Epidermal melanocyte (primary cell): ENCODE data around the gene FOXO1.

Source experiments
- DNase-seq: peaks from one replicate; pipeline ENCODE4 v3.0.0; 2011; ENCODE audit warnings: low spot score; ENCODE audit not compliant: insufficient read length

The FOXO1 gene

DNA sequence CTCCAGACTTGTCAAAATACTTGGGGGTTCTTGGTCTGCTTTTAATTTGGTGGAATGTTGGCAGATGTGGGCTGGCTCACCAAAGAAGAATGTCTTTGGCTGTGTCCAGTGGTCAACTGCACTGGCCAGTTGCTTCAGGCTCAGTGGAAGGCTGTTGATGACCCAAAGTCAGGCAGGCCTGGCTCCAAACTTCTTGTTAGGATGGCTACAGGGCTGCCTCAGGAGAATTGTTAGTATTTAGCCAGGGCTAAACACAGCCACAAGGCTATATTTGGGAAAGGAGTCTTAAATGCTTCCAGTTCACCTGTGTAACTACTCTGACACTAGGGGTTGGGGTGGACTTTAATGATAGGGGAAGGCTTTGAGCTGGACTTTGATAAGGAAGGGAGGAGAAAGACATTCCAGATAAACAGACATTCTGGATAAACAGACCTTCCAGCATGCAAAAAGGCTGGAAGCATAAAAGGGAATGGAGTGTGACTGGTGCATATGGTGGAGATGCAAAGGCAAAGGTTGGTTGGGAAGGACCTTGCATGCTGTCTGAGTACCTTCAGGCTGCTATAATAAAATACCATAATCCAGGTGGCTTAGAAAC is 116.8 kb downstream of the FOXO1 start:
- DNase-seq = no peak

DNA sequence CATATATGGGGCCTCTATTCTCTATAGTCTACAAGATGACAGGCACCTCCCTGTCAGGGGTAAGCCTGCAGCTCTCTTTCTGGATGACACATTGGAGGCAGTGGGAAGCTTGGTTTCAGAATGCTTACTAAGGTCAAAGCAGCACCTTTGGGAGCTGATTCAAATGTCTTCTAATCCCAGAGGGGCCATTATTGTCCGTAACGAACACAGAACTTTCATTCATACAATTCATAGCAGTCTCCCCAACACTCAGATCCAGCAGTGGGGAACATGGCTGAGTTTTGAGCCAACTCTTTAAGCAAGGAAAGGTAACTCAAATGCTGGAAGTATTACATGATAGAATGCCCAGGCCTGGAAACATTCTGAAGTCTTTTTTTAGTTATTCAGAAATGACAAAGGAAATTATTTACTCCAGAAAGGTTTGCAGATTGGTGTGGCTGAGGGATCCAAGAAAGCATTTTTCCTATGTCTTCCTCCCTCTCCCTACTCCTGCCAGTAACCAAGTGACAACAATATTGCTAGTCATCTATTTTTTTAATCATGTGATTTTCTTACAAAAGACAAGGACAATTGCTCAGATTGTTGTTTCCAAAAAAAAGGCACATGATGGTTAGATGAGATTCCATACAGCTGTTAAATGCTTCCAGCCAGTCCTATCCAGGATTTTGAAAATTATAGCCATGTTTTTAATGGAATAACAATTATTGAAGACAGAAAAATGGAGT is 118.7 kb downstream of the FOXO1 start:
- DNase-seq = no peak

DNA sequence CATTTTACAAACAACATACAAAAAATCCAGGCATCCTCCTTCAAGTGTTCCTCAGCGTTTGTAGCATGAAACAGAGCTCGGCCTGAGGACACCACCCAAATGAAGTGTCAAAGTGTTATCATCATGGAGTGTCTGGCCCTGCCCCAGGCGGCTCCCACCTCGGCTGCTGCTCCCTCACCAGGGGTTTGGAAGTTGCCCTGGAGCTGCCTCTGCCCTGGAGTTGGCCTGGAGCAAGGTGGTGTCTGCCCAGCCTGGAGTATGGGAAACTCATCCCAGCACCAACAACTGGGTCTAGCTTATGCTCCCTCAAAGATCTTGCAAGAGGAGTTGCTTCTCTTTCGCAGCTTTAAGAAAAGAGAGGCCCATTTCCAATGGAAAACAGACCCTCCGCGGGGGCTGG is 120.4 kb downstream of the FOXO1 start:
- DNase-seq = no peak

DNA sequence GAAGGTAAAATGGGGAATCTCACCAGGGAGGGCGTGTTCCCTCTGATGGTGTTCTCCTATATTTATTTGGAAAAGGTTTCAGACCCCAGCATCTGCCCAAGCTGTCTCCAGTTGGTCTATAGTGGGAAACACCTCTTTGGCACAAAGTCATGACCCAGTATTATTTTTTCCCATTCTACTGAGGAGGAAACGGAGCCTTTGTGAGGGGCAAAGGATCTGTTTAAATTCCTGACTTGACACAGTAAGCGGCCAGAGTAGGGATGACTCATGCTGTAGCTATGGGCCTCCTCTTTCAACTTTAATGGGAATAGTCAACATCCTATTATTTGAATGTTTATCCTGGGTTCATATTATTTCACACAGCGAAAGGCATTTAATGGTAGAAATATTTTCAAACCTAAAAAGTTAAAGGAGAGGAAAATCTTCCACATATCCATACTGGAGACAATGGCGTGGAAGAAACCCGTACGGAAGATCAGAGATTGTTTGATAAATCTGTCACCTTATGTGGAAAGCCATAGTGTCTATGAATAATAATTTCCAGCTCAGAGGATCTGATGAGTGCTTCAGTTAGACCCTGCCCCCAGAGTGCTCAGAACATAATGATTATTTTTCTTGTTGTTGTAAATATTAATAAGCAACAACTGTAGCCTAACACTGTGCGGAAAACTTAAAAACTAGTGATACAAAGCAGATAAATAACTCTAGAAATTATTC is 126.0 kb downstream of the FOXO1 start:
- DNase-seq = peak; percentile 57

DNA sequence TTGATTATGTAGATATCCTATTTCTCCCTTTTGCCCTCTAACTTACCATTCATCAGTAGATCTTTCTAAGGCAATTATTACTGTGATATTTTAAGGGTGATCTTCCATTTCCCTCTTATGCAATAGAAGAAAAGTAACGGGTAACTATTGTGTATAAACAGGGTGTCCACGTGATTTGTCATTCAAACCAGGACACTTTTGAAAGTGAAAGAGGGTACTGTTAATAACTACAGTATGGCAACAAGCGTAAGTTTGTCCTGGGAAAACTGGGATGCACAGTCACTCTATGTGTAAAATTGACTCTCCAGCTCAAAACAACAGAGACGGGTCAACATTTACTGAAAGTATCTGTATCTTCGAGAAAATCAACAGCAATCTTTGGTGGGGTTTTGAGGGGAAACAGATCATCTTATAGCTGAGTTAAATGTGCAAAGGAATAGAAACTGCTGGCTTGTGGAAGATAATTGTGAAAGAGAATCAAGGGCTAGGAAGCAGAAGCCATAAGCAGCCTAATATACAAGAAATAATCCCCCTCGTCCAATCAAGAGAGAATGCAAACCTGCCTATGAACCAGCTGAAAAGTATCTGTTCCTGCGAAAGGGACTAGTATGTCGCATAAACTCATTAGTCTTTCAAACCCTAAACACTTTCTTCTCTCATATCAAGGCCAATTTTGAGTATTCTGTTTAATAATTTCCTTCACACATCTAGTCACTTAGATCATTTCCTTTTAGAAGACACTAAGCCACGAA is 126.7 kb downstream of the FOXO1 start:
- no peak for DNase-seq

DNA sequence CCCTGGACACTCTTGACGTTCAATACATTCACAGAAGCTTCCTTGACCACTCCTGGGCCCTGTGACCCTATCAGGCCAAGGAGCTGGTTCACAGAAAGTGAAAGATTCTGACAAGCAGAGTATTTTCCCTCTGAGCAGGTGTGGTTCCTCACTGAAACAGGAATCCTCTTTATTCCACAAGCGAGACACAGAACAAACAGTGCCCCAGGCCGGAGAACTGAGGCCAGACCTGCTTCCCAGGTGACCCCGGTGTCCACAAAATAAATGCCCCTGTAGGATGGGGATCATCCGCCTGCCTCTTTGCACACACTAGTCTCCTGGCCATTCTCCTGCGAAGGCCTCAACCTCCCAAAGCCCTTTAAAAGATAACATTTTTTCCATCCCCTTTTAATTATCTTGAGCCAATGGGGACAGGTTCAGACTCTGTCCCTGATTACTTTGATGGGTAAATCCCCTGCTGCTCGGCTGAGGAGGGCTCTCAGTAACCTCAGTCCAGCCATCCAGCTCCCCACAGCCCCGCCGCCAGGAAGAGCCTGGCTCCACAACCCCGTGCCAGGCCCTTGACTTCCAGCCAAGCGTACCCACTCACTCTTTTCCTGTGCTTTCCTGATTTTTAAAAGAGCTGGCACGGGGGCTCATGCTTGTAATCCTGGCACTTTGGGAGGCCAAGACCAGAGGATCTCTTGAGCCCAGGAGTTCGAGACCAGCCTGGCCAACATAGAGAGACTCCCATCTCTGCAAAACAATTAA is 129.1 kb downstream of the FOXO1 start:
- DNase-seq = no peak

DNA sequence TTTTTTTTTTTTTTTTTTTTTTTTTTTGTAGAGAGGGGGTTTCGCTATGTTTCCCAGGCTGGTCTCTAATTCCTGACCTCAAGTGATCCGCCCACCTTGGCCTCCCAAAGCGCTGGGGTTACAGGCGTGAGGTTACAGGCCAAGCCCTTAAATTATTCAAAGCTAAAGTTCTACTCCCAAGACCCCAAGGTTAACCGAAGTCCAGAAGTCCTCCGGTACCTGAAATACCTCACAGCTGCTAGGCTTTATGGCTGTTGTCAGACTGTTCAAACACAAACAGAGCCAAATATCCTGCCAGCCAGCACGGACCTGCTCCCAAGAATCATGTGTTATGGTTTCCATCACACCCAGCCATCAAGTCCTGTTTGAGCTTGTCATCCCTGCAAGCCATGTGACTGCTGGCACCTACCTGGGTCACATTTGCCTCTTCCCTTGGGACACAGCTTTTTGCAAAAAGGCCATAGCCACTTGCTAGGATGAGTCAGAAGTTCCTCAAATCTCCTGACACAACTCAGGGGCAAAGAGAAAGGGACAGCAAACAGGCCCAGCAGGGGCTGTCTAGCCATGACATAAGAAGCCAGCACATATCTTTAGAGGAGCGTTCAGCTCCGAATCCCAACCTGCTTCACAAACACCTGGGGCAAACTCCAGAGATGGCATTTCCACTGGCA is 129.9 kb downstream of the FOXO1 start:
- DNase-seq = no peak

DNA sequence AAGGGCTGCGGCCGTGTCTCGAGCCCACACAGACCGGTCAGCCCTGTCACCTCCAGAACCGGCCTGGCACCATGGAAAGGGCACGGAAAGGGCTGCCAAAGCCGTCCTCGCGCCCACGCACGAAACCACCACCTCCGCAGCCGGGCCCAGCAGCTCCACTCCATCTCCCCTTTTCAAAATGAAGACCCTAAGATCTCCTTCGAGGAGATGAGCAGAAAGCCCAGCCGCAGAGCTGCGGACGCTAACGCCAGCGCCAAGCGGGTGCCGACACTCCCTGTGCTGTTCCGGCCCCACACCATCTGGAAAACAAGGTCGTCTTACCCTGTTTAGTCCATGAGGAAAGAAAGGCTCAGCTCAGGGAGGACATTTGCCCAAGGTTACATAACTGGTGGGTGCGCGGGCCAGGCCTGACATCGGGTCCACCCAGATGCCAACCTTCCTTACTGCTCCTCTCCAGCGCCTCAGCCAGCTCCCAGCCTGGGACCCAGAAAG is 131.1 kb downstream of the FOXO1 start:
- no peak for DNase-seq

DNA sequence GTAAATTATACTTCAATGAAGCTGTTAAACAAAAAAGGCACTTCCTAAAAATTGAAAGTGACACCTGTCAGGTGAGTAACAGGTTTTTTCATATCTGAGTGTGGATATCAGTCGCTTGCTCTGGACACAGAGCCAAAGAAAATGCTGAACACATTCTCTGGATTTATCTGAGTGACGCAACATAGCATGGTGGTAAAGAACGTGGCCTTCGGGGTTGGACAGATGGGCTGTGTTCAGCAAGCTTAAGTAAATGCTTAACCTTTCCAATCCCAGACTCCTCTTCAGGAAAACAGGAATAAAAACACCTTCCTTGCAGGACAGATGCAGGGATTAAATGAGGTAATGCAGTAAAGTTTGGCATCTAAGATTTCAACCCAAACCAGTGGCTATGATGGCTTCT is 132.0 kb downstream of the FOXO1 start:
- no peak for DNase-seq

DNA sequence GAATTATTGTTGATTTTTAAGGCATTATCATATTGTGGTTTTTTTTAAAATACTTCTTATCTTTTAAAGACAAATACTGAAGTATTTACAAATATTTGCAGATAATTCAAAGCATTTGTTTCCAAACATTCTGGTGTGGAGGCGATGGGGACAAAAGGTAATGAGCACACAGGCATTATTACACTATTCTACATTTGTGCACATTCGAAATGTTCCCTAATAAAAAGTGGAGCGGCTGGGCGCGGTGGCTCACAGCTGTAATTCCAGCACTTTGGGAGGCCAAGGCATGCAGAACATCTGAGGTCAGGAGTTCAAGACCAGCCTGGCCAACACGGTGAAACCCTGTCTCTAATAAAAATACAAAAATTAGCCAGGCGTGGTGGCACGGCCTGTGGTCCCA is 133.4 kb downstream of the FOXO1 start:
- no peak for DNase-seq

DNA sequence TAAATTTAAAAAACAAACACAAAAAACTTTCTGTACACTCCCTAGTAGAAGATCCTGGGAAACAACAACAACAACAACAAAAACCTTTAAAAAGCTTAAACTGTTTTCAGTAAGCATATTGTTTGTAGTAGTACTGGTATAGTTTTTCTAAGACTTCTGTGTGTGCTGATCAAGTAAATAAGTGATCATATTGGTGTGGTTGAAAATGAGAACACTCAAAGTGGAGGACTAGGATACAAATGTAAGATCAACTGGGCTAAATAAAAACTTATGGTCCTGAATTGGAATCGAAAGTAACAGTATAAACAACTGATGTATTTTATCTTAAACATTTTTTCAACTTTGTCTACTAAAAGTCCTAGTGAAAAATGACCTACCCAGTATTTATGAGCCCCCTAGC is 135.5 kb downstream of the FOXO1 start:
- DNase-seq = no peak

DNA sequence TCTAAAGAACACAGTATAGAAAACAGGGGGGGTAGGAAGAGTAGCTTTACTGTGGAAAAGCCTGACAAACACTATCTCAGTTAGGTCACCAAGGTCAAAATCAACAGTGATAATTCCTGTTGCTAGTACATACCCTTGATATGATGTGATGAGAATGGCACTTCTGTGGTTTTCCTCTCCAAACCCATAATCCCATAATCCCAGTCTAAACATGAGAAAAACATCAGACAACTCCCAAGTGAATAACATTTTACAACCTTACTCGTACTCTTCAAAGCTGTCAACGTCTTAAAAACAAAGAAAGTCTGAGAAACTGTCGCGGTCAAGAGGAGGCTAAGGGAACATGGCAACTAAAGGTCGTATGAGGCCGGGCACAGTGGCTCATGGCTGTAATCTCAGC is 137.6 kb downstream of the FOXO1 start:
- DNase-seq = no peak

DNA sequence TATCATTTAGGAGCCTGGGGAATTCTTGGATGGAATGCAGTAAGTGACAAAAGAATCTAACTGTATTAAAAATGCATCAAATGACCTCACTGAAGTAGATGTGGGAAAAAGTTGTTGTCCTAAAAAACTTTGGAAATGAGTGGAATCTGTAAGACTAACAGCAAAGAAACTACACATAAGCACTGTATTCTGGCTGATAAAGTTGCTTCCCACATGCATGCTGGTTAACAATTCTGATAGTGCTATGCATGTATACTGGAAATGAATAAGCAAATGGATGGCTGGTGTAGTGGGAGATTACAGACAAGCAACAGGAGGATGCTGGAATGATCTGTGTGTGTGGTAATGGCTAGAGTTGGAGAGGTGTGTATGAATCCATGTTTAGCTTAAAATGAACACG is 138.5 kb downstream of the FOXO1 start:
- DNase-seq = no peak

DNA sequence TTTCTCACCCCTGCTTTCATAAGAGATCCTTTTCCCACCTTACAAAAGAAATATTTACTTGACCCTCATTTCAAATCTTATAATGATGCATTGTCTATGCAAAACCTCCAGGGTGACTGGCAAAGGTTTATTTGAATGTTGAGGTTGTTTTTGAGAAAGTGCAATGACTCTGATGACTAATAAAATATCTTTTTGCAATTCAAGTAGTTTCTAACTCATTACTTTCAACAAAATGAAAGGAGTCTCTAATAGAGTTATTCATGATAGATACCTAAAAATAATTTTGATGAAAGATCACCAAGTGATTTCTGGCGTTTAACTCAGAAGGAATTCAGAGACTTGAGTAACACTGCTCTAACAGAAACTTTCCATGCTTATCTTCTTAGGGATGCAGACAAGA is 144.2 kb downstream of the FOXO1 start:
- no peak for DNase-seq

DNA sequence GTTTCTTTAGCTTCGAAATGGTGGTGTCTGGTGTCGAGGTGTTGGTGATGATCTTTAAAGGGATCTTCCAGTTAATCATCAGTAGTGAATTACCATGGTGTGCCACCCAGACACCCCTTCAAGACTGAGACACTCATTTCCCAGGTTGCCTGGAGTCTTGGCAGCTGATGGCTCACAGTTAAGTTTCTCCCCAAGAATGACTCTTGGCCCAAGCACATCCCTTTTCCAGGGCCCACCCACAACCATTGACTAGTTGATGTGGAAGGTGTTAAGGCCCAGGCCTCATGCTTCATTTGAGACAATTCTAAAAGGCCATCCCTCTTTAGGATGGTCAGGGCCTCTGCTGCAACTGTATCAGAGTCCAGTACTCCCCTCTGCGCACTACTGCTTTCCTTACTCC is 145.5 kb downstream of the FOXO1 start:
- no peak for DNase-seq

DNA sequence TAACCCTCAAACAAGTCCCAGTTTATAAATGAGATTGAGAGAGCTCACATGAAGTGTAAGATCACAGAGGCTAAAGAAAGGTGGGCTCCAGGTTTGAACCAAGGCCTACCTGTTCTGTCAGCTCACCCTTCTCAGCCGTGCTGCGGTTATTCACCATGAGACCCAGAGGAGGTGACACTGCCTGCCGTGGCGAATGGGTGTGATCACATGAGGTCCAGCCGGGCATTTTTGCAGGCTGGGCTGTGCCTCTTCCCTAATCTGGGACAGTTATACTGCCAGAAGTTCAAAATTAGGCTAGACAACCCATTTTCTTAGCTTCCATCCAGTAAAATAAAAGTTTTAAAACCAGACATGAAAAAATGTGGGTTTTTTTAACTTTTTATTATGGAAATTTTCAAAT is 146.8 kb downstream of the FOXO1 start:
- no peak for DNase-seq

DNA sequence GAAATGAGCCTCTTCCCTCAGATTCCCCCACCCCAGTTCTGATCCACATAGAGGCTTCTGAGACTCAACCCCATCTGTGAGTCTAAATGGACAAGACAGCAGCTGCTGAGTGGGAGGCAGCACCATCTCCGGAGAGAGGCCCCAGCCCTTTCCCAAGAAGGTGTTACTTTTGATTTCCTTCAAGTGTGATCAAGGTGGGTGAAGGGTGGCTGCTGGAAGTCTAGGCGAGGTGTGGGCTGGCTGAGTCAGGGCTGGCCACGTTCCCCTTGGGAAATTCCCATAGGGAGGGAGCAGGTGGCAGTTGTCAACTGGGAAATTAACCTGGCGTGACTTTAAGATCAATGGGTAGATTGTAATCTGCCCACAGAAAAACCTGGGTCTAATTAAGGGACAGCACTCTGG is 148.0 kb downstream of the FOXO1 start:
- DNase-seq = no peak

DNA sequence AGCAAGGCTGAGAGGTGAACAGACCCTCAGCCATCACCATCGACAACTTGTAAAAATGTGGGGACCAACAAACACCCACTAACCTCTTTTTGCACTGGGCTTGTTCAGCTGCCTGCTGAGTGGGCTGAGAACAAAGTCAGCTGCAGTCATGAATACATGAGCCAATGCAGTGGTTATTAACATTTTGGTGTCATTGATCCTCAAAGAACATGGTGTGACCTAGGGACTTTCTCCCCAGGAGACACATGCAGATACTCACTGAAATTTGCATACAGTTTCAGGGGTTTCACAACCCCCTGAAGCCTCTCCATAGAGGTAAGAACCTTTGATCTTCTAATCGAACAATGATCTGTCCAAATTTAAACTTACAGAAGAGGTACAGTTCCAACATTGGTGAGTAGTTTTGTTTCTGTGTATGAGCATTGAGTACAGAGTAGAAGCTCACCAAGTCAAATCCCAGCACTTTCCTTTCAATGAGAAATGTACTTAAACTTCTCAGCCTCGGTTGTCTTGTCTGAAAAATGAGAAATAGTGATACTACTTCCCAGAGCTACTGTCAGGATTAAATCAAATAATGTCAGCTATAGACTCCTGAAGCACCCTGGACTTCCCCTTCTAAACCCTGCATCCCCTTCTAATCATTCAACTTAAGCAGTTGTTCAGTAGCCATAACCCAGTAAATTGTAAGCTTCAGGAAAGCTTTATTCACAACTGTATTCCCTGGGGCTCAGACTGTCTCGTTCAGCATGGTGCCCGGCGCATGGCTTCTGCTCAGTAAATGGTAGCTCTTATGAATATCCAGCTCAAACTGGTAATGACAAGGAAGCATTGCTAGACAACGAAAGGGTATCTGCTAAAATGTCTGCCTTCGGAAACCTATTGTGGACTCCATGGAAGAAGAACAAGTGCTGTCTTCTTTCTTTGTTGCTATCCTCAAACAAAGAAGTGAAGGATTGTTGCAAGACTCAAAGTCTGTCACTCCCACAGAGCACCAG is 148.7 kb downstream of the FOXO1 start:
- no peak for DNase-seq

DNA sequence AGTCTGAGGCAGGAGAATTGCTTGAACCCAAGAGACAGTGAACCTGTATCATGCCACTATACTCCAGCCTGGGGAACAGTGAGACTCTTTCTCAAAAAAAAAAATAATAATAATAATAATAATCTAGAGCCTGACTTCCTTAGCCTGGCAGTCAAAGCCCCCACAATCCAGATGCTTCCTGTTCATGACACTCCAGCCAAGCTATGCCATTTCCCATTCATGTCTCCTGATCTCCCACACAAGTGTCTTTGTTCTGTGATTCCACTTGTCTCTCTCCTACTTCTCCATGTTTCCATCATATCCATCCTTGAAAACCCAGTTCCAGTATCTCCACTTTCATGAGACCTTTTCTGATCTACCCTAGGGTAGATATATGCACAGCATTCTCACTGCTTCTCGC is 150.7 kb downstream of the FOXO1 start:
- DNase-seq = no peak
